Endothelial cell (in vitro differentiated cells): ENCODE measurements around the gene SCAF1. TPM values are rescaled to one million over a fixed set of nuclear protein-coding genes. Genes with fewer than 3 reads are reported as not detected.

ENCODE experiments used
- DNase-seq: peaks from one replicate; pipeline ENCODE4 v3.0.0; 2021; ENCODE audit warnings: low spot score
- H3K27ac Mint-ChIP-seq: one replicate; pipeline ENCODE4 v1.8.0; 2021; ENCODE audit warnings: mixed read lengths, inconsistent platforms; ENCODE audit not compliant: unreplicated experiment
- H3K27me3 Mint-ChIP-seq: one replicate; pipeline ENCODE4 v1.8.0; 2021; ENCODE audit warnings: mild to moderate bottlenecking, moderate library complexity, mixed read lengths, inconsistent platforms; ENCODE audit not compliant: unreplicated experiment
- H3K36me3 Mint-ChIP-seq: one replicate; pipeline ENCODE4 v1.8.0; 2021; ENCODE audit warnings: mild to moderate bottlenecking, low read depth, mixed read lengths, inconsistent platforms; ENCODE audit not compliant: unreplicated experiment
- H3K4me1 Mint-ChIP-seq: one replicate; pipeline ENCODE4 v1.8.0; 2021; ENCODE audit warnings: mild to moderate bottlenecking, mixed read lengths, inconsistent platforms; ENCODE audit not compliant: unreplicated experiment
- H3K4me3 Mint-ChIP-seq: one replicate; pipeline ENCODE4 v1.8.0; 2021; ENCODE audit warnings: mild to moderate bottlenecking, mixed read lengths, inconsistent platforms; ENCODE audit not compliant: unreplicated experiment
- H3K9me3 Mint-ChIP-seq: one replicate; pipeline ENCODE4 v1.8.0; 2021; ENCODE audit warnings: mixed read lengths, inconsistent platforms; ENCODE audit not compliant: unreplicated experiment
- total RNA-seq: library from RNA; stranded (reverse); fragmentation: NEBNext Ultra II Directional; extraction: Animal tissue kit (Norgen Biotek cat#: 25700); gene quantifications from one replicate; pipeline ENCODE4 v1.2.1, GENCODE V29; 2021; ENCODE audit not compliant: unreplicated experiment
- TF ChIP-seq, protein P1 (sequence below): fragments of 200-600 bp; sonication (generic); IDR thresholded peaks from one replicate; pipeline ENCODE4 v1.5.0; 2021; ENCODE audit warnings: antibody characterized with exemption; ENCODE audit not compliant: unreplicated experiment

Gene SCAF1
- total RNA-seq, 1 donor from 2014 or later: 90.3 TPM

DNA sequence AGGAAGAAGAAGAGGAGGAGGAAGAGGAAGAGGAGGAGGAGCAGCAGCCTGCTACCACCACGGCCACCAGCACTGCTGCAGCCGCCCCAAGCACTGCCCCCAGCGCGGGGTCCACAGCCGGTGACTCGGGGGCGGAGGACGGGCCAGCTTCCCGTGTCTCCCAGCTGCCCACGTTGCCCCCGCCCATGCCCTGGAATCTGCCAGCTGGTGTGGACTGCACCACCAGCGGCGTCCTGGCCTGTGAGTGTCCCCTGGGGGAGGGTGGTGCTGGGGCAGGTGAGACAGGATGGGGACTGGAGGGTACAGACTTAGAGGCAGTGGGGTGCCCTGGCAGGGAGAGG is 11.4 kb downstream of the SCAF1 start:
- DNase-seq: no peak
- H3K4me3 Mint-ChIP-seq: no peak overlapping the region
- no peak overlapping the region for H3K27ac Mint-ChIP-seq
- TF ChIP-seq, protein P1, sequence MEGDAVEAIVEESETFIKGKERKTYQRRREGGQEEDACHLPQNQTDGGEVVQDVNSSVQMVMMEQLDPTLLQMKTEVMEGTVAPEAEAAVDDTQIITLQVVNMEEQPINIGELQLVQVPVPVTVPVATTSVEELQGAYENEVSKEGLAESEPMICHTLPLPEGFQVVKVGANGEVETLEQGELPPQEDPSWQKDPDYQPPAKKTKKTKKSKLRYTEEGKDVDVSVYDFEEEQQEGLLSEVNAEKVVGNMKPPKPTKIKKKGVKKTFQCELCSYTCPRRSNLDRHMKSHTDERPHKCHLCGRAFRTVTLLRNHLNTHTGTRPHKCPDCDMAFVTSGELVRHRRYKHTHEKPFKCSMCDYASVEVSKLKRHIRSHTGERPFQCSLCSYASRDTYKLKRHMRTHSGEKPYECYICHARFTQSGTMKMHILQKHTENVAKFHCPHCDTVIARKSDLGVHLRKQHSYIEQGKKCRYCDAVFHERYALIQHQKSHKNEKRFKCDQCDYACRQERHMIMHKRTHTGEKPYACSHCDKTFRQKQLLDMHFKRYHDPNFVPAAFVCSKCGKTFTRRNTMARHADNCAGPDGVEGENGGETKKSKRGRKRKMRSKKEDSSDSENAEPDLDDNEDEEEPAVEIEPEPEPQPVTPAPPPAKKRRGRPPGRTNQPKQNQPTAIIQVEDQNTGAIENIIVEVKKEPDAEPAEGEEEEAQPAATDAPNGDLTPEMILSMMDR: no peak
- H3K9me3 Mint-ChIP-seq: no peaks in the 10 kb centered on the region
- H3K4me1 Mint-ChIP-seq: peaks cover 9% of the 10 kb centered on the region
- peaks cover 9% of the 10 kb centered on the region for H3K27me3 Mint-ChIP-seq
- peaks cover 36% of the 10 kb centered on the region for H3K36me3 Mint-ChIP-seq

DNA sequence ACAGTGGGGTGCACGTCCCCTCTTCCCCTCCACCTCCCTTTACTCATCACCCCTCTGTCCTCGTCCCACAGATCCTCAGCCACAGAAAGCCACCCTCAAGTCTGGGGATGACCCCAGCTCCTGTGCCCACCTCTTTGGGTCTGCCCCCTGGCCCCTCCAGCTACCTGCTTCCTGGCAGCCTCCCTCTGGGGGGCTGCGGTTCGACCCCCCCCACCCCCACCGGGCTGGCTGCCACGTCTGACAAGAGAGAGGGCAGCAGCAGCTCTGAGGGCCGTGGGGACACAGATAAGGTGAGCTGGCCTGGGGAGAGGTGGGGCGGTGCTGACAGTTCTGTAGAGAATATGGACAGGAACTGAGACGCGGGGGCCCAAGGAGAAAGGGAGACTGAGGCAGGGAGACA is 12.6 kb downstream of the SCAF1 start:
- DNase-seq: no peak
- Mint-ChIP-seq H3K4me1 (peaks cover 4% of the 10 kb centered on the region), H3K9me3 (no peaks in the 10 kb centered on the region), H3K4me3 (peak overlapping the region; percentile 59), H3K36me3 (peaks cover 40% of the 10 kb centered on the region), H3K27ac (no peak overlapping the region), H3K27me3 (peaks cover 12% of the 10 kb centered on the region)
- TF ChIP-seq, protein P1: no peak

DNA sequence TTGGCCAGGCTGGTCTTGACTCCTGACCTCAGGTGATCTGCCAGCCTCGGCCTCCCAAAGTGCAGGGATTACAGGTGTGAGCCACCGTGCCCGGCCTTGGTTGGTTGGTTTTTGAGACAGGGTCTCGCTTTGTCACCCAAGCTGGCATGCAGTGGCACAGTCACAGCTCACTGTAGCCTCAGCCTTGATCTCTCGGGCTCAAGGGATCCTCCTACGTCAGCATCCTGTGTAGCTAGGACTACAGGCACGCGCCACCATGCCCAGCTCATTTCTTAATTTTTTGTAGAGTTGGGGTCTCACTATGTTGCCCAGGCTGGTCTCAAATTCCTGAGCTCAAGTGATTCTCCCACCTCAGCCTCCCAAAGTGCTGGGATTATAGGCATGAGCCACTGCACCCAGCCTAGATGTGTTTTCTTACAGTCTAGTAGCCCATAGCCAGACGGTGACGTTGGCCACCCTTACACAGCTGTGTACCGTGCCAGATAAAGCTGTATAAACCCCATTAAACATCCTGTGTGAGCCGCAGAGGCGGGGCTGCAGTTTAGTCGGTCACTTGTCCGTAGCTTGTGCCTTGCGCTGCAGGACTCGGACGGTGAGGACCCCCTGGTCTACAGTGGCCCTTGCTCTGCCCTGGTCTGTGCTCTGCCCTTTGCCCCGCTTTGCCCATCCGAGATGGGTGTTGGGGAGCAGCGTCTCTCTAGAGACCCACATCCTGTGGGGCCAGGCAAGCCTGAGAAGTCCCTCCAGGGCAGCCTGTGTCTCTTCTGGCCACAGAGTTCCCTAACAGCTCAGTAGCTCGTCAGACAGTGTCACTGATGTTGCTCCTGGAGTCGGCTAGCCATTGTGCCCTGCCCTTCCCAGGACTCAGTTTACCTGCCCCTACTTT is 13.8 kb downstream of the SCAF1 start:
- DNase-seq: no peak
- TF ChIP-seq, protein P1: no peak
- Mint-ChIP-seq H3K4me1 (no peaks in the 10 kb centered on the region), H3K27ac (peak overlapping the region; percentile 74), H3K27me3 (peaks cover 14% of the 10 kb centered on the region), H3K36me3 (peaks cover 46% of the 10 kb centered on the region), H3K9me3 (no peaks in the 10 kb centered on the region), H3K4me3 (peak overlapping the region; percentile 83)

DNA sequence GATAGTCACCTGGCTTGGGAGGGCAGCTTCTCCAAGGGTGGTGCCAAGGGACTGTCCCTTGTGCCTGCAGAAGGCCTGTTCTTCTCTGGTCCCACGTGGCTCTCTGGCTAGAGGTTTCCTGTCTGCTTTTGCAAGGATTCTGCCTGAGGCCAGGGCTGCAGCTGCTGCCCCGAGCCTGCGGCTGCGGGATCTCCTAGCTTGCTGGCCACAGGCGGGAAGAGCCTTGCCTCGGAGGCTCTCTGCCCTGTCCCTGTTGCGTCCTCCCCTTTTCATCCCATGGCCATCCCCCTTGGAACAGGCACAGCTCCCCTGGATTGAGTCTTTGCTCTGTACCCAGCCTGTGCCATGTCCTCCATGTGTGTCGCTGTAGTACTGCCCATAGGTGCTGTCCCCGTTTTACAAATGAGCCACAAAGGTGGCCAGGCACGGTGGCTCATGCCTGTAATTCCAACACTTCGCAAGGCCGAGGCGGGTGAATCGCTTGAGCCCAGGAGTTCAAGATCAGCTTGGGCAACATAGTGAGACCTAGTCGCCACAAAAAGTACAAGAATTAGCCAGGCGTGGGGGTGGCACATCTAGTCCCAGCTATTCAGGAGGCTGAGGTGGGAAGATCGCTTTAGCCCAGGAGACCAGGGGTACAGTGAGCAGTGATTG is 14.6 kb downstream of the SCAF1 start:
- no peaks in the 10 kb centered on the region for H3K9me3 Mint-ChIP-seq
- no peaks in the 10 kb centered on the region for H3K4me1 Mint-ChIP-seq
- no peak overlapping the region for H3K27ac Mint-ChIP-seq
- peaks cover 18% of the 10 kb centered on the region for H3K27me3 Mint-ChIP-seq
- TF ChIP-seq, protein P1: no peak
- DNase-seq: no peak
- peak overlapping the region; percentile 69 for H3K4me3 Mint-ChIP-seq
- H3K36me3 Mint-ChIP-seq: peaks cover 46% of the 10 kb centered on the region

DNA sequence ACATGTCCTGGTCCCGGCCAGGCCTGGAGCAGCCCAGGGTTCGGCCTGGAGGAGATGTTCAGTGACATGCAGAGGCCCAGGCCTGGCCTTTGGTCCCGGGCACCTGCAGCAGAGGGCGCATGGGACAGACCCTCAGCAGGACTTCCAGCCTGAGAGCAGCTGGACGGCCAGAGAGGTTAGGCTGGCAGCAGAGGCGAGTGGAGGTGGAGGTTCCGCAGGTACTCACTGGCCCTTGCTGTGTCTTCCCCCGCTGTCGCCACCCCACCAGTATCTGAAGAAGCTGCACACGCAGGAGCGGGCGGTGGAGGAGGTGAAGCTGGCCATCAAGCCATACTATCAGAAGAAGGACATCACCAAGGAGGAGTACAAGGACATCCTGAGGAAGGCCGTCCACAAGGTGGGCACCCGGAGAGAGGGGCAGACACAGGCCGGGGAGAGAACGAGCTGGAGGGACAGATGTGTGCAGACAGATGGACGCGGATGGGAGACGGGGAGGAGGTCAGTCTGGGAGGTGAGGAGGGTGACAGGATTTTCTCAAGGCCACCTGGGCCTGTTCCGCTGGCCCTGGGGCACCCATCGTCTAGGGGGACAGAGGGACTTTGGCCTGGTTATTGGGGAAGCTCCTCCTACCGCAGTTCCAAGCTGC is 15.6 kb downstream of the SCAF1 start:
- Mint-ChIP-seq H3K27me3 (peaks cover 22% of the 10 kb centered on the region), H3K27ac (no peak overlapping the region), H3K36me3 (peaks cover 46% of the 10 kb centered on the region), H3K4me1 (no peaks in the 10 kb centered on the region), H3K9me3 (no peaks in the 10 kb centered on the region), H3K4me3 (peak overlapping the region; percentile 67)
- TF ChIP-seq, protein P1: no peak
- no peak for DNase-seq
